HCT116 (cell line): Measurements from ENCODE around the gene TLK1. TPM values are rescaled to one million over a fixed set of nuclear protein-coding genes. Genes with fewer than 3 reads are reported as not detected.

Experiments
- ATAC-seq: fragments of 200-7000 bp; cut with Tn5 transposase; 2 replicates; pipeline ENCODE4 v1.9.1; 2020; ENCODE audit warnings: mild to moderate bottlenecking, moderate library complexity
- BruUV-seq: library from RNA; stranded (reverse); fragments of 400-500 nt; replicated peaks from 2 replicates; lab custom pipeline; 2021; lab: Mats Ljungman, UMichigan
- CTCF ChIA-PET: fragments of 300-600 bp; sonication (Branson Sonifier 250); formaldehyde crosslinking; loops from one replicate; lab custom pipeline; 2021; ENCODE audit warnings: antibody characterized with exemption; lab: Charles Lee
- POLR2A ChIA-PET: fragments of 300-600, 350-600 bp; sonication (Branson Sonifier 250); formaldehyde crosslinking; loops from one replicate; lab custom pipeline; 2021; ENCODE audit warnings: antibody characterized with exemption; lab: Charles Lee
- RAD21 ChIA-PET, 2 experiments: fragments of 300-600 bp; sonication (Branson Sonifier 250); formaldehyde crosslinking; loops; one replicate each; lab custom pipeline; 2023; ENCODE audit warnings: low total read pairs in 2 of 2; ENCODE audit not compliant: uncharacterized antibody in 2 of 2, unreplicated experiment in 2 of 2, low non-redundant PET in 1 of 2; lab: Charles Lee
- DNase-seq: peaks from one replicate; pipeline ENCODE4 v3.0.0-alpha.2; 2010; ENCODE audit warnings: low read depth, low spot score
- H2AFZ ChIP-seq: fragments of 200-600 bp; shearing (Covaris generic), sonication (generic); 2 replicates; pipeline ENCODE4 v1.6.1; 2017; ENCODE audit warnings: low read depth, mixed run types, mixed read lengths, antibody characterized with exemption, low read length; ENCODE audit not compliant: poor library complexity, severe bottlenecking
- H3K27ac ChIP-seq: 2 replicates; pipeline ENCODE4 v1.5.1; 2012; ENCODE audit warnings: low read depth, low read length
- H3K27me3 ChIP-seq: fragments of 200-600 bp; sonication (generic); 2 replicates; pipeline ENCODE4 v1.6.1; 2016; ENCODE audit warnings: mixed run types, low read length, mixed read lengths; ENCODE audit not compliant: insufficient read depth
- H3K36me3 ChIP-seq, 2 experiments: fragments of 200-500 bp in 1 of 2; fragments of 200-600 bp in 1 of 2; sonication (Bioruptor generic) in 1 of 2; sonication (generic) in 1 of 2; 2 replicates each; pipeline versions ENCODE4 v1.5.1 to v1.6.1; 2014 to 2016; ENCODE audit warnings: low read length in 2 of 2, inconsistent platforms in 1 of 2, mixed read lengths in 1 of 2, mixed run types in 1 of 2; ENCODE audit not compliant: insufficient read depth in 2 of 2, control insufficient read depth in 1 of 2
- H3K4me1 ChIP-seq, 2 experiments: fragments of 200-600 bp in 1 of 2; sonication (generic) in 1 of 2; 2 replicates each; pipeline versions ENCODE4 v1.5.1 to v1.6.1; 2012 to 2017; ENCODE audit warnings: low read length in 2 of 2, inconsistent platforms in 1 of 2, mild to moderate bottlenecking in 1 of 2, mixed read lengths in 1 of 2, mixed run types in 1 of 2, moderate library complexity in 1 of 2; ENCODE audit not compliant: insufficient read depth in 2 of 2, control insufficient read depth in 1 of 2
- H3K4me2 ChIP-seq: fragments of 200-600 bp; sonication (generic); 2 replicates; pipeline ENCODE4 v1.6.1; 2017; ENCODE audit warnings: mixed run types, low read length, mixed read lengths
- H3K4me3 ChIP-seq, 2 experiments: fragments of 200-600 bp in 1 of 2; sonication (generic) in 1 of 2; replicated peaks in 1 of 2; 2 replicates each; pipeline ENCODE4 v1.5.1; 2011 to 2016; ENCODE audit warnings: low read length in 2 of 2, control low read depth in 1 of 2, low read depth in 1 of 2, mild to moderate bottlenecking in 1 of 2, mixed read lengths in 1 of 2, mixed run types in 1 of 2
- H3K79me2 ChIP-seq: fragments of 200-600 bp; sonication (generic); 2 replicates; pipeline ENCODE4 v1.6.1; 2017; ENCODE audit warnings: mild to moderate bottlenecking, mixed run types, low read length, moderate library complexity, mixed read lengths; ENCODE audit not compliant: insufficient read depth
- H3K9ac ChIP-seq: fragments of 200-600 bp; sonication (generic); 2 replicates; pipeline ENCODE4 v1.6.1; 2016; ENCODE audit warnings: low read length, mixed read lengths
- H3K9me2 ChIP-seq: fragments of 200-600 bp; sonication (generic), shearing (Covaris generic); 2 replicates; pipeline ENCODE4 v1.6.1; 2017; ENCODE audit warnings: mixed run types, mild to moderate bottlenecking, moderate library complexity; ENCODE audit not compliant: insufficient read depth
- H3K9me3 ChIP-seq, 2 experiments: fragments of 200-500 bp in 1 of 2; fragments of 200-600 bp in 1 of 2; sonication (Bioruptor generic) in 1 of 2; sonication (generic) in 1 of 2; 2 replicates each; pipeline ENCODE4 v1.6.1; 2014 to 2017; ENCODE audit warnings: low read length in 2 of 2, mixed read lengths in 2 of 2, inconsistent platforms in 1 of 2, low read depth in 1 of 2, mild to moderate bottlenecking in 1 of 2, mixed run types in 1 of 2, moderate library complexity in 1 of 2; ENCODE audit not compliant: control insufficient read depth in 1 of 2, insufficient read depth in 1 of 2
- H4K20me1 ChIP-seq: fragments of 200-600 bp; sonication (generic), shearing (Covaris generic); 2 replicates; pipeline ENCODE4 v1.6.1; 2017; ENCODE audit warnings: mixed run types, mild to moderate bottlenecking, moderate library complexity; ENCODE audit not compliant: insufficient read depth
- CBX3 ChIP-seq: IDR thresholded peaks from 2 replicates; pipeline ENCODE4 v1.6.1; 2012; ENCODE audit warnings: low read depth
- CEBPB ChIP-seq: IDR thresholded peaks from 2 replicates; pipeline ENCODE4 v1.6.1; 2012; ENCODE audit warnings: low read depth
- CTCF ChIP-seq, 3 experiments: fragments of 200-600 bp in 1 of 3; sonication (generic) in 1 of 3; IDR thresholded peaks in 2 of 3; conservative IDR thresholded peaks in 1 of 3; 2 replicates each; pipeline ENCODE4 v1.5.1; 2012 to 2017; ENCODE audit warnings: low read depth in 2 of 3, low read length in 2 of 3, antibody characterized with exemption in 1 of 3, borderline replicate concordance in 1 of 3, control low read depth in 1 of 3, mild to moderate bottlenecking in 1 of 3, mixed read lengths in 1 of 3, mixed run types in 1 of 3, moderate library complexity in 1 of 3; ENCODE audit not compliant: insufficient read depth in 1 of 3
- EGR1 ChIP-seq: IDR thresholded peaks from 2 replicates; pipeline ENCODE4 v1.6.1; 2012; ENCODE audit warnings: low read depth
- ELF1 ChIP-seq: IDR thresholded peaks from 2 replicates; pipeline ENCODE4 v1.6.1; 2012; ENCODE audit warnings: low read depth, borderline replicate concordance
- FOSL1 ChIP-seq: IDR thresholded peaks from 2 replicates; pipeline ENCODE4 v1.6.1; 2012; ENCODE audit warnings: low read depth
- JUND ChIP-seq: IDR thresholded peaks from 2 replicates; pipeline ENCODE4 v1.6.1; 2012
- MAX ChIP-seq: IDR thresholded peaks from 2 replicates; pipeline ENCODE4 v1.6.1; 2012
- REST ChIP-seq: IDR thresholded peaks from 2 replicates; pipeline ENCODE4 v1.6.1; 2012; ENCODE audit warnings: low read depth
- SP1 ChIP-seq: IDR thresholded peaks from 2 replicates; pipeline ENCODE4 v1.6.1; 2012; ENCODE audit warnings: low read depth
- SRF ChIP-seq: IDR thresholded peaks from 2 replicates; pipeline ENCODE4 v1.6.1; 2012; ENCODE audit warnings: low read depth
- TCF7L2 ChIP-seq: IDR thresholded peaks from 2 replicates; pipeline ENCODE4 v1.7.0; 2011; ENCODE audit warnings: borderline replicate concordance, inconsistent platforms; ENCODE audit not compliant: insufficient read depth, insufficient read length; ENCODE audit errors: extremely low read depth
- ZBTB33 ChIP-seq: IDR thresholded peaks from 2 replicates; pipeline ENCODE4 v1.6.1; 2011; ENCODE audit warnings: mild to moderate bottlenecking, low read length, moderate library complexity; ENCODE audit not compliant: insufficient replicate concordance; ENCODE audit errors: extremely low read depth
- ZFX ChIP-seq: fragments of 450-650 bp; IDR thresholded peaks from 2 replicates; pipeline ENCODE4 v1.6.1; 2017
- ZNF274 ChIP-seq: fragments of 200-500 bp; sonication (Bioruptor generic); IDR thresholded peaks from 2 replicates; pipeline ENCODE4 v1.6.1; 2014; ENCODE audit warnings: mild to moderate bottlenecking, low read depth, low read length, inconsistent platforms
- intact Hi-C: fragments of 100-400 bp; cut with micrococcal nuclease; formaldehyde crosslinking; loops from 2 replicates; pipeline ENCODE4 v1.10.0; 2022
- total RNA-seq: library from RNA; stranded (reverse); gene quantifications from one replicate; pipeline ENCODE4 v1.2.1, GENCODE V29; 2021; ENCODE audit not compliant: unreplicated experiment

The TLK1 gene
- total RNA-seq, 1 experiment from 2014 or later: 57.7 TPM

- no TSS peak for BruUV-seq
- ChIA-PET CTCF (no interaction called here), POLR2A (no interaction called here), RAD21 (no interaction called here)
- no peaks in the 10 kb centered on the region for H3K36me3 ChIP-seq
- no peaks in the 10 kb centered on the region for H4K20me1 ChIP-seq
- no peaks in the 10 kb centered on the region for H3K9me2 ChIP-seq
- H3K9me3 ChIP-seq: no peaks in the 10 kb centered on the region
- H2AFZ ChIP-seq: no peak overlapping the region
- ATAC-seq (no peak), DNase-seq (no peak)
- no peak overlapping the region for H3K27ac ChIP-seq
- H3K27me3 ChIP-seq: no peaks in the 10 kb centered on the region
- H3K4me2 ChIP-seq: no peak overlapping the region
- intact Hi-C loops: no loop called here
- H3K4me1 ChIP-seq: peaks cover 0 to 2% of the 10 kb centered on the region in 2 experiments; a peak in 1 of 4 replicates
- no peak overlapping the region for H3K4me3 ChIP-seq
- no peak overlapping the region for H3K9ac ChIP-seq
- H3K79me2 ChIP-seq: no peaks in the 10 kb centered on the region
- no peak for TF ChIP-seq ELF1
- TF ChIP-seq ZFX: no peak
- TF ChIP-seq SP1: no peak
- no peak for TF ChIP-seq SRF
- TF ChIP-seq CEBPB: no peak
- no peak for TF ChIP-seq FOSL1
- TF ChIP-seq ZNF274: no peak
- TF ChIP-seq MAX: no peak
- TF ChIP-seq EGR1: no peak
- no peak for TF ChIP-seq CTCF (IDR thresholded peaks at IDR 0.05 in 2 of 3, conservative IDR thresholded peaks at IDR 0.05 in 1 of 3; ENCODE audit: borderline replicate concordance in 1 of 3, insufficient read depth in 1 of 3, low read depth in 2 of 3, low read length in 2 of 3)
- TF ChIP-seq CBX3: no peak
- no peak for TF ChIP-seq REST
- TF ChIP-seq JUND: no peak
- TF ChIP-seq ZBTB33: no peak
- no peak for TF ChIP-seq TCF7L2
These were observed 13.4 kb upstream of the TLK1 start for GRCh38 chr2:171174075-171174474.
